ENCODE results near the gene KREMEN2. TPM values are rescaled to one million over a fixed set of nuclear protein-coding genes. Genes with fewer than 3 reads are reported as not detected.

Gene KREMEN2
- total RNA-seq, 5 donors from 2014 or later (not counting 1 experiment from before 2014, with no cell fraction given), result 0.15 TPM; not detected in 4

GRCh38 chr16:2948807-2949704 is 15.0 kb upstream of the KREMEN2 start:
- H3K27ac ChIP-seq (ENCODE audit: low read length), result no peak overlapping the region
- 86% methylated on average over 32 of the region's 36 CpGs for WGBS (ENCODE audit: insufficient coverage)
- peaks cover 8 to 11% of the 10 kb centered on the region in 2 donors for H3K36me3 ChIP-seq (ENCODE audit: control insufficient read depth in 2 of 2, extremely low read depth in 1 of 2, insufficient read depth in 1 of 2, low read length in 1 of 2)
- Mint-ChIP-seq H3K36me3 (peaks cover 12% of the 10 kb centered on the region), H3K27me3 (no peaks in the 10 kb centered on the region), H3K27ac (no peak overlapping the region), H3K4me1 (no peaks in the 10 kb centered on the region), H3K9me3 (no peaks in the 10 kb centered on the region), H3K4me3 (no peak overlapping the region)
- peaks cover 0 to 13% of the 10 kb centered on the region in 2 experiments for H3K27me3 ChIP-seq (replicated peaks in 1 of 2; ENCODE audit: control insufficient read depth in 2 of 2, extremely low read depth in 1 of 2, insufficient read depth in 2 of 2, low read length in 1 of 2)
- no peaks in the 10 kb centered on the region for H3K4me1 ChIP-seq (ENCODE audit: control insufficient read depth in 1 of 2, extremely low read depth in 1 of 2, insufficient read depth in 2 of 2, low read length in 2 of 2)
- no peak for DNase-seq
- ATAC-seq (replicated peaks in 1 of 4), result peak in 1 of 4 experiments; percentile 9
- H3K4me3 ChIP-seq (ENCODE audit: control insufficient read depth in 1 of 2, extremely low read depth in 1 of 2, low read length in 1 of 2), result no peak overlapping the region
- H3K9me3 ChIP-seq, result no peaks in the 10 kb centered on the region
- POLR2A ChIA-PET, result no interaction called here
- CTCF ChIA-PET, result interaction anchor here (0.6 to 0.7 kb wide), 2 partner anchors 65 to 1958 kb away, joined by 3 read pairs; no protein-coding TSS in a partner anchor

- peaks cover 7 to 11% of the 10 kb centered on the region in 2 donors for H3K36me3 ChIP-seq (ENCODE audit: control insufficient read depth in 2 of 2, extremely low read depth in 1 of 2, insufficient read depth in 1 of 2, low read length in 1 of 2)
- no peak overlapping the region for H3K4me3 ChIP-seq (ENCODE audit: control insufficient read depth in 1 of 2, extremely low read depth in 1 of 2, low read length in 1 of 2)
- no peak overlapping the region for H3K4me3 Mint-ChIP-seq
- H3K9me3 ChIP-seq, result no peaks in the 10 kb centered on the region
- peaks cover 12% of the 10 kb centered on the region for H3K36me3 Mint-ChIP-seq
- peaks cover 0 to 3% of the 10 kb centered on the region in 2 donors for H3K27me3 Mint-ChIP-seq
- H3K27ac Mint-ChIP-seq, result no peak overlapping the region
- ATAC-seq (replicated peaks in 1 of 4), result no peak
- ChIA-PET CTCF (interaction anchor here in 1 of 2 donors (0.6 kb wide), 1 partner anchor 172 kb away, joined by 4 read pairs; no protein-coding TSS in a partner anchor), POLR2A (no interaction called here)
- no peaks in the 10 kb centered on the region for H3K4me1 ChIP-seq (ENCODE audit: control insufficient read depth in 1 of 2, extremely low read depth in 1 of 2, insufficient read depth in 2 of 2, low read length in 2 of 2)
- peaks cover 0 to 21% of the 10 kb centered on the region in 2 experiments for H3K27me3 ChIP-seq (replicated peaks in 1 of 2; ENCODE audit: control insufficient read depth in 2 of 2, extremely low read depth in 1 of 2, insufficient read depth in 2 of 2, low read length in 1 of 2)
- no peak for DNase-seq
- H3K9me3 Mint-ChIP-seq, result no peaks in the 10 kb centered on the region
- H3K4me1 Mint-ChIP-seq, result no peaks in the 10 kb centered on the region
- H3K27ac ChIP-seq (ENCODE audit: low read length), result no peak overlapping the region
- WGBS (ENCODE audit: insufficient coverage), result 86% methylated on average over 19 of the region's 19 CpGs
Observed at GRCh38 chr16:2949705-2950352, 14.2 kb upstream of the KREMEN2 start.

DNA sequence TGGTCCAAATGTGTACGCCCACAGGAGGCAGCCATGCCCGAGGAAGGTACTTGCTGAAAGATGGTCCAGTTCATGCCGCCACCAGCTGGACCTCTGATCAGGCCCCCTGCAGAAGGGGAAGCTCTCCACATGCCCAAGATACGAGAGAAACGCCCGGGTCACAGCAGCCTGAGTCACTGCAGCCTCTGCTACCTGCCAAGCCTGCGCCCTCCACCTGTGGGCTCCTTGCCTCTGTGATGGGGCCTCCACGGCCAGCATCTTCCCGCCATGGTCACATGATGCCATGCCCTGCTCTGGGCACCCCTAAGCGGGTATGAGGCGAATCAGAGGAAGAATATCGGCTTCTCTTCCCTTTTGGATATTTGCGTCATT is 13.7 kb upstream of the KREMEN2 start:
- Mint-ChIP-seq H3K4me3 (no peak overlapping the region), H3K4me1 (no peaks in the 10 kb centered on the region), H3K36me3 (peaks cover 12% of the 10 kb centered on the region), H3K9me3 (no peaks in the 10 kb centered on the region), H3K27ac (no peak overlapping the region), H3K27me3 (peaks cover 0 to 3% of the 10 kb centered on the region in 2 donors)
- no peaks in the 10 kb centered on the region for H3K9me3 ChIP-seq
- H3K27ac ChIP-seq (ENCODE audit: low read length), result no peak overlapping the region
- ChIA-PET POLR2A (no interaction called here), CTCF (no interaction called here)
- DNase-seq, result no peak
- no peaks in the 10 kb centered on the region for H3K4me1 ChIP-seq (ENCODE audit: control insufficient read depth in 1 of 2, extremely low read depth in 1 of 2, insufficient read depth in 2 of 2, low read length in 2 of 2)
- H3K36me3 ChIP-seq (ENCODE audit: control insufficient read depth in 2 of 2, extremely low read depth in 1 of 2, insufficient read depth in 1 of 2, low read length in 1 of 2), result peaks cover 6 to 11% of the 10 kb centered on the region in 2 donors
- WGBS (ENCODE audit: insufficient coverage), result 91% methylated on average over 13 of the region's 13 CpGs
- ATAC-seq (replicated peaks in 1 of 4), result no peak
- H3K27me3 ChIP-seq (replicated peaks in 1 of 2; ENCODE audit: control insufficient read depth in 2 of 2, extremely low read depth in 1 of 2, insufficient read depth in 2 of 2, low read length in 1 of 2), result peaks cover 0 to 26% of the 10 kb centered on the region in 2 experiments
- H3K4me3 ChIP-seq (ENCODE audit: control insufficient read depth in 1 of 2, extremely low read depth in 1 of 2, low read length in 1 of 2), result no peak overlapping the region

DNA sequence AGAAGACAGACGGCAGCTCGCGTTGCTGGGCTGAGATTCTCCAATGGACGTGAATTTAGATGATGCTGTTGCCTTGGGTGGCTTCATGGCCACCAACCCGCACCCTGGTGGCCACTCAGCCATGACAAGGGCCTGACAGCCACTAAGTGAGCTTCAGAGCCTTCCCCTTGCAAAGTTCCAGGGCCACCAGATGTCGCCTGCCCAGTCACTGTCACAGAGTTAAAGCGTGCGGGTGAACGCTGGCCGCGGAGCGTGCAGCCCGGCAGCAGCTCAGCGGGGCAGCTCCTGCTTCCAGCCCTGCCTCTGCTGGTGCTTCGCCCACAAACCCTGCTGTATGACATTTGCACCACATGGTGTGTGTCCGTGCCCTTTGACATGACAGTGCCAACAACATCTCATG is 13.3 kb upstream of the KREMEN2 start:
- peaks cover 12% of the 10 kb centered on the region for H3K36me3 Mint-ChIP-seq
- no peak overlapping the region for H3K4me3 Mint-ChIP-seq
- no peak overlapping the region for H3K4me3 ChIP-seq (ENCODE audit: control insufficient read depth in 1 of 2, extremely low read depth in 1 of 2, low read length in 1 of 2)
- peaks cover 6 to 11% of the 10 kb centered on the region in 2 donors for H3K36me3 ChIP-seq (ENCODE audit: control insufficient read depth in 2 of 2, extremely low read depth in 1 of 2, insufficient read depth in 1 of 2, low read length in 1 of 2)
- ATAC-seq (replicated peaks in 1 of 4), result no peak
- 87% methylated on average over 15 of the region's 16 CpGs for WGBS (ENCODE audit: insufficient coverage)
- H3K9me3 ChIP-seq, result no peaks in the 10 kb centered on the region
- H3K27ac Mint-ChIP-seq, result no peak overlapping the region
- H3K4me1 Mint-ChIP-seq, result no peaks in the 10 kb centered on the region
- H3K27me3 ChIP-seq (replicated peaks in 1 of 2; ENCODE audit: control insufficient read depth in 2 of 2, extremely low read depth in 1 of 2, insufficient read depth in 2 of 2, low read length in 1 of 2), result peaks cover 0 to 30% of the 10 kb centered on the region in 2 experiments
- no peak for DNase-seq
- no peak overlapping the region for H3K27ac ChIP-seq (ENCODE audit: low read length)
- ChIA-PET POLR2A (no interaction called here), CTCF (no interaction called here)
- no peaks in the 10 kb centered on the region for H3K9me3 Mint-ChIP-seq
- peaks cover 0 to under 1% of the 10 kb centered on the region in 2 experiments for H3K4me1 ChIP-seq (ENCODE audit: control insufficient read depth in 1 of 2, extremely low read depth in 1 of 2, insufficient read depth in 2 of 2, low read length in 2 of 2)
- peaks cover 0 to 3% of the 10 kb centered on the region in 2 donors for H3K27me3 Mint-ChIP-seq

- H3K9me3 ChIP-seq, result no peaks in the 10 kb centered on the region
- H3K36me3 ChIP-seq (ENCODE audit: control insufficient read depth in 2 of 2, extremely low read depth in 1 of 2, insufficient read depth in 1 of 2, low read length in 1 of 2), result peaks cover 6 to 11% of the 10 kb centered on the region in 2 donors
- ChIA-PET POLR2A (interaction anchor here in 1 of 2 donors (0.6 kb wide), 1 partner anchor 1915 kb away, joined by 3 read pairs; no protein-coding TSS in a partner anchor), CTCF (no interaction called here)
- peaks cover 0 to 7% of the 10 kb centered on the region in 2 experiments for H3K4me1 ChIP-seq (ENCODE audit: control insufficient read depth in 1 of 2, extremely low read depth in 1 of 2, insufficient read depth in 2 of 2, low read length in 2 of 2)
- no peak overlapping the region for H3K4me3 ChIP-seq (ENCODE audit: control insufficient read depth in 1 of 2, extremely low read depth in 1 of 2, low read length in 1 of 2)
- H3K36me3 Mint-ChIP-seq, result peaks cover 3% of the 10 kb centered on the region
- H3K27ac ChIP-seq (ENCODE audit: low read length), result no peak overlapping the region
- DNase-seq (no peak), ATAC-seq (replicated peaks in 1 of 4) (no peak)
- no peak overlapping the region for H3K4me3 Mint-ChIP-seq
- H3K27me3 Mint-ChIP-seq, result peaks cover 5 to 16% of the 10 kb centered on the region in 2 donors
- H3K9me3 Mint-ChIP-seq, result no peaks in the 10 kb centered on the region
- 51% methylated on average over 11 of the region's 11 CpGs for WGBS (ENCODE audit: insufficient coverage)
- H3K4me1 Mint-ChIP-seq, result no peaks in the 10 kb centered on the region
- peaks cover 0 to 49% of the 10 kb centered on the region in 2 experiments for H3K27me3 ChIP-seq (replicated peaks in 1 of 2; ENCODE audit: control insufficient read depth in 2 of 2, extremely low read depth in 1 of 2, insufficient read depth in 2 of 2, low read length in 1 of 2)
- no peak overlapping the region for H3K27ac Mint-ChIP-seq
Observed at GRCh38 chr16:2952679-2953078, 11.4 kb upstream of the KREMEN2 start.

- POLR2A ChIA-PET, result no interaction called here
- 82% methylated on average over 22 of the region's 31 CpGs for WGBS (ENCODE audit: insufficient coverage)
- peaks cover 5 to 16% of the 10 kb centered on the region in 2 donors for H3K27me3 Mint-ChIP-seq
Observed at GRCh38 chr16:2953706-2954627, 10.1 kb upstream of the KREMEN2 start.

More at GRCh38 chr16:2953706-2954627, 10.1 kb upstream of the KREMEN2 start:
- no peaks in the 10 kb centered on the region for H3K9me3 Mint-ChIP-seq
- no peak overlapping the region for H3K4me3 Mint-ChIP-seq
- ATAC-seq (replicated peaks in 1 of 4), result no peak
- peaks cover 6% of the 10 kb centered on the region in 2 donors for H3K36me3 ChIP-seq (ENCODE audit: control insufficient read depth in 2 of 2, extremely low read depth in 1 of 2, insufficient read depth in 1 of 2, low read length in 1 of 2)
- no peaks in the 10 kb centered on the region for H3K4me1 Mint-ChIP-seq
- H3K4me3 ChIP-seq (ENCODE audit: control insufficient read depth in 1 of 2, extremely low read depth in 1 of 2, low read length in 1 of 2), result no peak overlapping the region
- CTCF ChIA-PET, result no interaction called here
- no peak overlapping the region for H3K27ac Mint-ChIP-seq
- H3K36me3 Mint-ChIP-seq, result peaks cover 3% of the 10 kb centered on the region
- H3K27ac ChIP-seq (ENCODE audit: low read length), result no peak overlapping the region
- DNase-seq, result no peak
- peaks cover 0 to 7% of the 10 kb centered on the region in 2 experiments for H3K4me1 ChIP-seq (ENCODE audit: control insufficient read depth in 1 of 2, extremely low read depth in 1 of 2, insufficient read depth in 2 of 2, low read length in 2 of 2)
- no peaks in the 10 kb centered on the region for H3K9me3 ChIP-seq
- H3K27me3 ChIP-seq (replicated peaks in 1 of 2; ENCODE audit: control insufficient read depth in 2 of 2, extremely low read depth in 1 of 2, insufficient read depth in 2 of 2, low read length in 1 of 2), result peaks cover 0 to 59% of the 10 kb centered on the region in 2 experiments

All from T-cell (primary cell).